Endodermal cell (in vitro differentiated cells): ENCODE data around the gene XYLT1. TPM values are rescaled to one million over a fixed set of nuclear protein-coding genes. Genes with fewer than 3 reads are reported as not detected.

Experiments used
- DNase-seq: peaks from one replicate; pipeline ENCODE4 v3.0.0-alpha.2; 2017
- H3K27ac ChIP-seq: 2 replicates; pipeline ENCODE4 v1.5.1; 2013; ENCODE audit warnings: mild to moderate bottlenecking, low read depth, low read length, moderate library complexity
- H3K27me3 ChIP-seq: 2 replicates; pipeline ENCODE4 v1.6.1; 2013; ENCODE audit warnings: mild to moderate bottlenecking, low read length, moderate library complexity; ENCODE audit not compliant: insufficient read depth, control insufficient read depth, poor library complexity, severe bottlenecking
- H3K36me3 ChIP-seq: 2 replicates; pipeline ENCODE4 v1.7.0; 2013; ENCODE audit warnings: mild to moderate bottlenecking, low read length, moderate library complexity; ENCODE audit not compliant: control insufficient read depth, insufficient read depth
- H3K4me1 ChIP-seq: one replicate; pipeline ENCODE4 v1.7.0; 2013; ENCODE audit warnings: low read length; ENCODE audit not compliant: control insufficient read depth, insufficient read depth
- H3K4me3 ChIP-seq: 2 replicates; pipeline ENCODE4 v1.5.1; 2013; ENCODE audit warnings: mild to moderate bottlenecking, low read length, moderate library complexity
- H3K9ac ChIP-seq: 2 replicates; pipeline ENCODE4 v1.6.1; 2013; ENCODE audit warnings: mild to moderate bottlenecking, low read length, moderate library complexity; ENCODE audit not compliant: poor library complexity, severe bottlenecking; ENCODE audit errors: extremely low read depth
- H3K9me3 ChIP-seq: 2 replicates; pipeline ENCODE4 v1.6.1; 2013; ENCODE audit warnings: mild to moderate bottlenecking, low read length, moderate library complexity; ENCODE audit not compliant: control insufficient read depth
- H3K27ac Mint-ChIP-seq: 2 replicates; pipeline ENCODE4 v1.8.0; 2020; ENCODE audit warnings: mixed read lengths
- H3K27me3 Mint-ChIP-seq: 2 replicates; pipeline ENCODE4 v1.8.0; 2021; ENCODE audit warnings: mild to moderate bottlenecking, mixed read lengths; ENCODE audit not compliant: insufficient read depth
- H3K36me3 Mint-ChIP-seq: 2 replicates; pipeline ENCODE4 v1.8.0; 2020; ENCODE audit warnings: low read depth, mixed read lengths
- H3K4me1 Mint-ChIP-seq: 2 replicates; pipeline ENCODE4 v1.8.0; 2020; ENCODE audit warnings: mixed read lengths
- H3K4me3 Mint-ChIP-seq: 2 replicates; pipeline ENCODE4 v1.8.0; 2020; ENCODE audit warnings: mild to moderate bottlenecking, moderate library complexity, mixed read lengths
- H3K9me3 Mint-ChIP-seq: 2 replicates; pipeline ENCODE4 v1.8.0; 2020; ENCODE audit warnings: mild to moderate bottlenecking, mixed read lengths
- CTCF ChIP-seq: fragments of 200-600 bp; sonication (generic); conservative IDR thresholded peaks from 2 replicates; pipeline ENCODE4 v1.5.0; 2021; ENCODE audit warnings: antibody characterized with exemption, mild to moderate bottlenecking
- WGBS, 2 experiments: methylation state at CpG; one replicate each; pipeline versions ENCODE4 v1.1.5 to v1.1.7; 2013; ENCODE audit warnings: missing lambda C conversion rate in 2 of 2, mixed read lengths in 1 of 2; ENCODE audit not compliant: insufficient coverage in 1 of 2, insufficient read length in 1 of 2; 5-methylcytosine and 5-hydroxymethylcytosine counted together
- total RNA-seq, 2 donors: library from RNA; stranded (reverse); fragmentation: NEBNext Ultra II Directional in 1 of 2; extraction: Animal tissue kit (Norgen Biotek cat#: 25700) in 1 of 2; gene quantifications; 2 replicates in 1 of 2; 3 replicates in 1 of 2; pipeline ENCODE4 v1.2.1, GENCODE V29; 2021

Gene XYLT1
- total RNA-seq, 2 donors from 2014 or later: 26.8 to 28.5 TPM

- no peaks in the 10 kb centered on the region for H3K4me1 ChIP-seq
- no peak overlapping the region for H3K4me3 ChIP-seq
- H3K4me3 Mint-ChIP-seq: no peak overlapping the region
- no peak overlapping the region for H3K9ac ChIP-seq
- no peaks in the 10 kb centered on the region for H3K27me3 Mint-ChIP-seq
- no peaks in the 10 kb centered on the region for H3K36me3 ChIP-seq
- no peak overlapping the region for H3K27ac Mint-ChIP-seq
- no peaks in the 10 kb centered on the region for H3K9me3 ChIP-seq
- peaks cover 3% of the 10 kb centered on the region for H3K36me3 Mint-ChIP-seq
- TF ChIP-seq CTCF: no peak
- H3K4me1 Mint-ChIP-seq: peaks cover 4% of the 10 kb centered on the region
- DNase-seq: no peak
- WGBS, 2 experiments: 91 to 96% methylated on average over 4 to 5 of the region's 5 CpGs
- no peak overlapping the region for H3K27ac ChIP-seq
- no peaks in the 10 kb centered on the region for H3K27me3 ChIP-seq
- no peaks in the 10 kb centered on the region for H3K9me3 Mint-ChIP-seq
Measured at GRCh38 chr16:17155485-17155884, 315.3 kb downstream of the XYLT1 start.

- Histone ChIP-seq H3K36me3 (no peaks in the 10 kb centered on the region), H3K4me1 (no peaks in the 10 kb centered on the region), H3K27ac (no peak overlapping the region), H3K9me3 (no peaks in the 10 kb centered on the region), H3K9ac (no peak overlapping the region), H3K27me3 (no peaks in the 10 kb centered on the region), H3K4me3 (no peak overlapping the region)
- no peaks in the 10 kb centered on the region for H3K27me3 Mint-ChIP-seq
- 89 to 92% methylated on average over 1 to 2 of the region's 2 CpGs for WGBS, 2 experiments
- no peak overlapping the region for H3K27ac Mint-ChIP-seq
- no peak overlapping the region for H3K4me3 Mint-ChIP-seq
- no peak for TF ChIP-seq CTCF
- H3K9me3 Mint-ChIP-seq: no peaks in the 10 kb centered on the region
- DNase-seq: no peak
- H3K36me3 Mint-ChIP-seq: peaks cover 3% of the 10 kb centered on the region
- no peaks in the 10 kb centered on the region for H3K4me1 Mint-ChIP-seq
Measured at GRCh38 chr16:17154981-17155380, 315.8 kb downstream of the XYLT1 start.

GRCh38 chr16:17152311-17152710 is 318.4 kb downstream of the XYLT1 start:
- Mint-ChIP-seq H3K4me1 (no peaks in the 10 kb centered on the region), H3K4me3 (no peak overlapping the region), H3K27me3 (no peaks in the 10 kb centered on the region), H3K36me3 (no peaks in the 10 kb centered on the region), H3K9me3 (no peaks in the 10 kb centered on the region), H3K27ac (no peak overlapping the region)
- H3K9ac ChIP-seq: no peak overlapping the region
- H3K36me3 ChIP-seq: no peaks in the 10 kb centered on the region
- no peak overlapping the region for H3K27ac ChIP-seq
- no peak overlapping the region for H3K4me3 ChIP-seq
- no peak for DNase-seq
- H3K4me1 ChIP-seq: no peaks in the 10 kb centered on the region
- H3K27me3 ChIP-seq: no peaks in the 10 kb centered on the region
- TF ChIP-seq CTCF: no peak
- WGBS, 2 experiments: 90 to 93% methylated on average over 3 to 7 of the region's 7 CpGs
- no peaks in the 10 kb centered on the region for H3K9me3 ChIP-seq
